ENCODE data around the gene TSNAXIP1.

TSNAXIP1 gene

DNA sequence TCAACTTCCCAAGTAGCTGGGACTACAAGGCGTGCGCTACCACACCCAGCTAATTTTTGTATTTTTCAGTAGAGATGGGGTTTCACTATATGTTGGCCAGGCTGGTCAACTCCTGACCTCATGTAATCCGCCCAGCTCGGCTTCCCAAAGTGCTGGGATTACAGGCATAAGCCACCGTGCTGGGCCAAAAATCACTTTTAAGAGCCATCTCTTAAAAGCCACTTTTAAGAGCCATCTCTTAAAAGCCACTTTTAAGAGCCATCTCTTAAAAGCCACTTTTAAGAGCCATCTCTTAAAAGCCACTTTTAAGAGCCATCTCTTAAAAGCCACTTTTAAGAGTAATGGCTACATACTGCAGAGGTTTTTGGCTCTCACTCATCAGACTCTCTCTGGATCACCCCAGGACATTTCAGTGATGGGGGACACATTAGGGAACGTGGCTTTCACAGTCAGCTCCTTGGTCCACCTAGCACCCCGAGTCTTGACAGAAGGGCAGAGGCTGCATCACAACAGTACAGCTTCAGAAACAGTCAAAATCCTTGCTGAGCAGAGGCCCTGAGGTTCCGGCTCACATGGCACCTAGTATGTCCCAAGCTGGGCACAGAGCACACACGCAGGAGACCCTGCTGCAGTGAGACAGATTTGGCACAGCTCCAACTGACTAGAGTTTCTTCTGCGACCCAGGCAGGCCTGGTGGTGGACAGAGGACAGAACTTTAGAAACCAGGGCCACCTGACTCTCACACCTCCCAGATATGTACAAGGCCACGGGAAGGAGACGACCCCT is 23.9 kb upstream of the TSNAXIP1 start:
- DNase-seq: no peak

DNA sequence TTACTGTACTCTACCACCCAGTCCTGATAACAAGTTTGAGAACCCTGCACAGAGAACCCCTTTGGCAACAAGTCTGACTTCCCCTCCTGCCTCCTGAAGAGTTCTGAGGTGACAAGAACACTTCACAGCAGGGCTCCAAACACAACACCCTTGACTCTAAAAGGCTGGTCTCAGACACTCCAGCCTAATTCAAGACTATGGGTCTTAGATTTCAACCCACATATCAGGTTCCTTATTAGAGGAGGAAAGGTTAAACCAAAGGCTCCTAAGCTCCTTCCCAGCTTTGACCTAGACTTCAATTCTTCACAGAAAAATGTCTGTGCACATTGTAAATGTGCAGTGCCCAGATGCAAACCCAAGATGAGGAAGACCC is 23.4 kb upstream of the TSNAXIP1 start:
- DNase-seq: no peak

DNA sequence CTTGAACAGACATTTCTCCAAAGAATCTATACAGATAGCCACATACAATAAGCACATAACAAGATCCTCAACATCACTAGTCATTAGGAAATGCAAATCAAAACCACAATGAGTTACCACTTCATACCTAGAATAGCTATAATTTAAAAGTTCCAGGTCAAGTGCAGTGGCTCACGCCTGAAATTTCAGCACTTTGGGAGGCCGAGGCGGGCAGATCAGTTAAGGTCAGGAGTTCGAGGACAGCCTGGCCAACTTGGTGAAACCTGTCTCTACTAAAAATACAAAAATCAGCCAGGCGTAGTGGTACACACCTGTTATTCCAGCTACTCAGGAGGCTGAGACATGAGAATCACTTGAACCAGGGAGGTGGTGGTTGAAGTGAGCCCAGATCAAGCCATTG is 20.2 kb upstream of the TSNAXIP1 start:
- no peak for DNase-seq

DNA sequence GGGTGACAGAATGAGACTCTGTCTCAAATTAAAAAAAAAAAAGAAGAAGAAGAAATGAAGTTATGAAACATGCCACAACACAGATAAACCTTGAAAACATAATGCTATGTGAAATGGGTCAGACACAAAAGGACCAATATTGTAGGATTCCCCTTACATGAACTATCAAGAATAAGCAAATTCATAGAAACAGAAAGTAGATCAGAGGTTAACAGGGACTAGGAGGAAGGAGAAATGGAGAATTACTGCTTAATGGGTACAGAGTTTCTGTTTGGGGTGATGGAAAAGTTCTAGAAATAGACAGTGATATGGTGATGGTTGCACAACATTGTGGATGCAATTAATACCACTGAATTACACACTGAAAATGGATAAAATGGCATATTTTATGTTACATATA is 16.6 kb upstream of the TSNAXIP1 start:
- DNase-seq: no peak

DNA sequence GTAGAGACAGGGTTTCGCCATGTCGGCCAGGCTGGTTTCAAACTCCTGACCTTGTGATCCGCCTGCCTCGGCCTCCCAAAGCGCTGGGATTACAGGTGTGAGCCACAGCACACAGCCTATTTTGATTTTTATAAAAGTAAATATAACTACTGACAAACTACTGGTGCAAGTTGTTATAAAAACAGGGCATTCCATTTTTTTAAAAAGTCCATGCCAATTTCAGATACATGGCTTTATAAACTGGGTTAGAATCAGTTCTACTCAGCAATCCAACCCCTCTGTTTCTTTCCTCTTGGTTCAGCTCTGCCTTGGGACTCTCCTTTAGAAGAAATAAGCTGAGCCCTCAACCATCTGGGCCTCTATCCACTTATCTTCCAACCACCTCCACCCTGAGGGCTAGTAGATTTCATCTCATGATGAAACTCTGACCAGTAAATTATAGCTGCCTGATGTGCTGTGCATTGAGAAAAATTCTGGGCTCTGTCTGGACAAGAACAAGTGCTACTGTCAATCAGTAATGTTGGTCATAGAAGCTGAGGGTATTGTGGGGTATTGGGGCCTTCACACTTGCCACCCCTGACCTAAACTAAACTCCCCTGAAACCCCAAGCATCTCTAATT is 10.5 kb upstream of the TSNAXIP1 start:
- no peak for DNase-seq

DNA sequence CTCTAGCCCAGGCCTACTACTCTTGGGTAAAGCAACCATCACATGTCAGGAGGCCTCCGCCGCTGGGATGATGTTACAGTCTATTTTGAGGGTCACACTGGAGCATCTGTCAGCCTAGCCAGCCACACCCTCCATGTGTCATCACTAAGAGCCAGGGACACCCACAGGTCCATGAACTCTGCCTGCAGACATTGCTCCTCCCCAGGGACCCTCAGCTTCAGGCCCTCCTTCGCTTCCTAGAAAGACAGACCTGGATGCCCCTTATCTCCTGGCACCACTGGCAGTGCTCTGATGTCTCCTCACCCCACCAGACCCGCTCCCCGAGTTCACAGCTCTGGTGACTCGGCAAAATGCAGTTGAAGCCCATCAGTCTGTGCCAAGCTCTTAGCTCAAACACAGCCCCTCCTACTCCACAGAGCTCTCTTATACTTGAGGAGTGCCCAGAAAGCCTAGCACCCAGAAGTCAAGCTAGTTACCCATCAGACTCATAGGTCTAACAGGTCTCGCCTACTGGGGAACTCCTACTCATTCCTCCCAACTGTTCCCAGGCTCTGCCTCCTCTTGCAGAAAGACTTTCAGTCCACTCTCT is 6.3 kb upstream of the TSNAXIP1 start:
- no peak for DNase-seq

DNA sequence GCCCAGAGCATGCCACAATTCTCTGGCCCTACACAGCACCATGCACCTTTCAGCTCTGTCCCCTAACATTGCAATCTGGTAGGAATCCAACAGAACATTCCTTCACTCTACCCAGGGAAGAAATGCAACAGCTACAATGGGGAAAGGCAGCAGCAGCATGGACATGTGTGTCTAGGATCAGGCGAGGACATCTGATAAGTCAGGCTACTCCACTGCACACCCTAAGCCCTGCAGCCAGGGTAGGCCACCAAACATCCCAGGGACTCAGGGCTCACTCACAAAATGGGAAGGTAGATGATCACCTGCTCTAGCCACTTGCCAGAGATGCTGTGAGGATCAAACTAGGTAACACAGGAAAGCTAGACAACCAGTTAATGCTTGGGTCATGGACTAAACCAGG is 5.4 kb upstream of the TSNAXIP1 start:
- DNase-seq: no peak

DNA sequence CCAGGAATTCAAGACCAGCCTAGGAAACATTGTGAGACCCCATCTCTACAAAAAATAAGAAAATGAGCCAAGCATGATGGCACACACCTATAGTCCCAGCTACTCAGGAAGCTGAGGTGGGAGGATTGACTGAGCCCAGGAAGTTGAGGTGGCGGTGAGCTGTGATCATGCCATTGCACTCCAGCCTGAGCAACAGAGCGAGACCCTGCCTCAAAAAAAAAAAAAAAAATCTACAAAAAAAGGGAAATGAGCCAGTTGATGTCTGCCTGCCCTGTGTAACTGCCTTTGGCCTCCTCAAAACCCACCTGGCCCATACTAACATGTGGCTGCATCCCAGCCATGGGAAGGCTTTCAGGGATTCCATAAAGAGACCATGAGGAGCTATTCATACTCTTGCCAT is 4.8 kb upstream of the TSNAXIP1 start:
- DNase-seq: no peak

DNA sequence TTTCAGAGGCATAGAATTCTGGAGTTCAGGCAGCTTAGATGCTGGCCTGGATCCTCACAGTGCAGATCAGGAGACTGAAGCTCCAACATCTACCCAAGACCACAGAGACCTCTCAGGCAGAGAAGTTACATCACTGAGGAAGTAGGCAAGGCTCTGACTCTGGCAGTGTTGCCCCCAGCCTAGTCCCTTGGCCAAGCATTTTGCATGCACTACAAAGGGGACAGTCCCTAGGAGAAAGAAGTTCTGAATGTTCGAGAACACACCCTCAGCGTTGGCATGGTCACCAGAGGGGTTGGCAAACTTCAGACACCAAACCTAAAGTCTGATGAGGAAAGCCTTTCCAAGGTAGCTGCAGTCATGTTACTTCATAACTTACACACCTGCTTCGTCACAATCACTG is 2.8 kb upstream of the TSNAXIP1 start:
- no peak for DNase-seq

DNA sequence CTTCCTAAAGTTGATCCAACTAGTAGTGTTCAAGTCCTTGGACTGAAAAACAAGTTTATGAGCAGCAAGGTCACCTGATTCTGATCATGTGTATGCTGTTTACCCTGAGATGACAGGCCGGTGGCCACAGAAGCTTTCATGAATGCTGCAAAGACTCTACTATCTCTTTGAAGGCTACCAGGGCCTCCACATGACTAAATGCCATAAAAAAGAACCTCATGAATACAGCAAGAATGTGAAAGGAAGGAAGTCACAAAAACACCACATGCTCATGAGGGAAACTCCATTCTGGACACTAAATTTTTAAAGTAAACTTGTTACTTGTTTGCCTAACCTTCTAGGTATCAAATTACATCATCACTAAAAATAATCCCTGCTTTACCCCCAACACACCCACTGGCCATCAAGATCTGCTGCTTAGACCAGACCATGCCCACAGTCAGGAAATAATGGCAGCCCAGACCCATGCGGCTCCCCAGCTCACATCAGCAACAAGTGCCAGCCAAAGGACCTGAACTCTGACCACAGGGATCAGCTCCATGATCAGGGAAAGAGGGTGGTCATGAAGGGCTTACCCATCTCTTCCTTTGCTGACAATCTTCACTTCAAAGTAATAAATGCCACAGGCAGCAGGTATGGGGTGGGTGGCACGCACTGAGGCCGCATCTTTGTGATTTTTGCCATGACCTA is 1.7 kb upstream of the TSNAXIP1 start:
- no peak for DNase-seq

DNA sequence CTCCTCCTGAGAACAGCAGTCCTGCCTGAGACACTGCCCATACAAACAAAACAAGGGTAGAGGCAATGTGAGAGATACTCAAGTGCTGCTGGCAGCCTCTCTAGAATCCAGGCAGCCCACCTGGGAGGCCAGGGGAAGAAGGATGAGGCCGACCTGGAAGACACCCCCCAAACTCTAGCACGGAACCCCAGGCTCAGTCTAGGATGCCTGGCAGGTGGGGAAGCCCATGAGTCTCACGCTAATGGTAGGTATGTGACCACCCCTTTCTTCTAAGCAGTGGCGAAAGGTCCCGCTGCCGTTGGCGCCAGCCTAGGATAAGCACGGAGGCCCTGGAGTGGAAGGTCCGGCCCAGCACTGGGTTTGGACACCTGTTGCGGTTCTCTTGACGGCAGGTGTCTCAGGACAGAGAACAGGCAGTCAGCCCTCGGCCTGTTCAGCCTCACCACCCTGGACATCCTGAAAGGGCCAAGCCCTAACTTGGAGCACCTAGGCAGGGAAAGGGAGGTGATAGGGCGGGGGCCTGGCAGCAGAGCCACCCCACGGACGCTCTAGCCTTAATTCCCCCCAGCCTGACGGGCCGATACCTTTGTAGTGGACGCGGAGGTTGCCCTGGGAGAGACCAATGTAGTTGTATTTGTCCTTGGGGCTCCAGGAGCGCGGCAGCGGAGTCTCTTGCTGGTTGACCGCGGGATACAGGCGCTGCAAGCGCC is 816 bp upstream of the TSNAXIP1 start:
- no peak for DNase-seq

DNA sequence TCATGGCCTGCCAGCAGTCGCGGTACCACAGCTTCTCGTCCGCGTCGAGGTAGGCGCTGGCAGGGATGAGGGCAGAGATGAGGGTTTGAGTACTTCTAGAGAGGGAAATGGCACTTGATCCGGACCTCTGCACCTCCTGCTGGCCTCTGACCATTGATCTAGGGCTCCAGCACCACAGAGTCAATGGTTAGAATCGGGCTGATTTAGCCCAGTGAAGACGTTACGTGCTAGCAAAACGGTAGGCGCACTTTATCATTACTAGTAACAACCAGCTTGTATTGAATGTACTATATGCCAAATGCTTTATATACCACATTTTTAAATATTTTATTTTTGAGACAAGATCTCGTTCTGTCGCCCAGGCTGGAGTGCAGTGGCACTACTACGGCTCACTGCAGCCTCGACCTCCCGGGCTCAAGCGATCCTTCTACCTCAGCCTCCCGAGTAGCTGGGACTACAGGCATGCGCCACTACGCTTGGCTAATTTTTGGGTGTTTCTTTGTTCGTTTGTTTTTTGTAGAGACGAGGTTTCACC is 526 bp downstream of the TSNAXIP1 start:
- no peak for DNase-seq

DNA sequence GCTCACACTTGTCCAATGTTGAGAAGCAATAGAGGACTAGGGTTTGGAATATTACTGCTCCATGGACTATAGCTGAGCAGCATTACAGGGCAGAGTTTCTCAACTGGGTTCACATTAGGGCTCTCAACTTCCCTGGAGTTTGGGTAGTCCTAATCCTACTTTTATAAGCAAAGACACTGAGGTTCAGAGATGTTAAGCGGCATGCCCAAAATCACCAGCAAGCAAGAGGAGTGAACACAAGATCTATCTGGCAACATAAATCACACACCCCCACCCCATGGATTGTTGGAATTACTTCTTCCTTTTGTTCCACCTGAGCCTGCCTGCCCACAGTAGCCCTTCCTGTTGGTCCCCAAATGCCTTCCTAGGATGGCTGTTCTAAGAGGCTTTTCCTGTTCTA is 5.2 kb downstream of the TSNAXIP1 start:
- no peak for DNase-seq

DNA sequence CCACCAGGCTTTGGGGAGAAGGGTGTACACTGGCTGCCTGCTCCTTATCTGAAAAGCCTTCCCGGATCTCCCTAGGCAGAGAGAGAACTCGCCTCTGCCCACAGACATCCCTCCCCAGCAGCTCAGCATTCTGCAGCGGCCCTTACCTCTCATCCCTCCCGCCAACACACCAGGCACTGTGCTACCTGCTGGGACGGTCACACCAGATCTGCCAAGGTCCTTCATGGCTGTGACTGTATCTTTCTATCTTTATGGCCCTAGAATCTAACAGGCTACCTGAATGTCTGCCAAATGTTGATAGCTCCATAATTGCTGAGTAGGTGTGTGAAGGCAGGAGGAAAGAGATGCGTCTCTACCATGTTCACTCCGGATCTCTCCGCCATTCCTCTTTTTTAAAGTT is 7.9 kb downstream of the TSNAXIP1 start:
- no peak for DNase-seq

DNA sequence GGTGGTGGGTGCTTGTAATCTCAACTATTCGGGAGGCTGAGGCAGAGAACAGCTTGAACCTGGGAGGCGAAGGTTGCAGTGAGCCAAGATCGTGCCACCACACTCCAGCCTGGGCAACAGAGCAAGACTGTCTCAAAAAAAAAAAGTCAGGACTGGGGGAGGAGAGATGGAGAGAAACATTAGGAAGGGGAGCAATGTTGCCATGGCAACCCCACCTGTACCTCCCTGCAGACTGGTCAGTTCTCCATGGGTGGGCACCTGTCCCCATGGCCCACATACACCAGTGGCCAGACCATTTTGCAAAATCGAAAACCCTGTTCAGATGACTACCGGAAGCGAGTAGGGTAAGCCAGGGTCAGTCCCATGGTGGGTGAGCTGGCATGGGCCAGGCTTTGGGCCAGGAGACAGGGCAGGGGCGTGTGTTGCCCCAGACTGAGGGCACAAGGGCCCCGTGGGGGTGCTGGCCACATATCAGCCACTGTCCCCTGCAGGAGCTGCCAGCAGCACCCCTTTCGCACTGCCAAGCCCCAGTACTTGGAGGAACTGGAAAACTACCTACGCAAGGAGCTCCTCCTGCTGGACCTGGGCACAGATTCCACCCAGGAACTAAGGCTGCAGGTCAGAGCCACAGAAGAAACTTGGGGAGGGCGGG is 14.0 kb downstream of the TSNAXIP1 start:
- no peak for DNase-seq

DNA sequence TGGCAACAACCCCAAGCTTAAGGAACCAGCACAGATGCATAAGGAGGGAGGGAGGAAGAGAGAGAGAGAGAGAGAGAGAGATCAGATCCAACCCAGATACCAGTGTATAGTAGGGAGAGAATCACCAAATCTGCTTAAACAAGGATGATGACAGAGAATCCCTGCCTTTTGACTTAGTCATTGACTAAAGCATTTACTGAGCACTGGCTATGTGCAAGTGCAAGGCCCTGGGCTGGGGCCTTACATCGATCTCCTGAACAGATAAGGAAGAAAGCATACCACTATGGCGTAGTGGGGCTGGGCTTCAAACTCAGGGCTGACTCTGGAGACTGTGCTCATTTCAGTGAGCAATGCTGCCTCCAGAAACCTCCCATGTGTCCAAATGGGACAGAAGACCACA is 15.8 kb downstream of the TSNAXIP1 start:
- no peak for DNase-seq

DNA sequence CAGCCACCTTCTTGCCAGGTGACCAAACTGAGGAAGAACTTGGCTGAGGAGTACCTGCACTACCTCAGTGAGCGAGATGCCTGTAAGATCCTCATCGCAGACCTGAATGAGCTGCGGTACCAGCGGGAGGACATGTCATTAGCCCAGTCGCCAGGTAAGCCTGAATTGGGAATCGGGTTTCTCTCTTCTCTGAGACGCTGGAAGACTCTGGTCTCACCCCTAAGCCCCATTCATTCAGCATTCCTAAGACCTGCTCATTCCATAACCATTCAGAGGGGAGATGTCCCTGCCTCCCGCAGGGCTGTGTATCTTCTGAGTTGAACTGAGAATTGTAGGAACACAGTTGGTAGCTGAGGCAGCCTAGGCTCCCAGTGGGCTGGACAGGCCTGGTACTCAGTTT is 18.4 kb downstream of the TSNAXIP1 start:
- no peak for DNase-seq

DNA sequence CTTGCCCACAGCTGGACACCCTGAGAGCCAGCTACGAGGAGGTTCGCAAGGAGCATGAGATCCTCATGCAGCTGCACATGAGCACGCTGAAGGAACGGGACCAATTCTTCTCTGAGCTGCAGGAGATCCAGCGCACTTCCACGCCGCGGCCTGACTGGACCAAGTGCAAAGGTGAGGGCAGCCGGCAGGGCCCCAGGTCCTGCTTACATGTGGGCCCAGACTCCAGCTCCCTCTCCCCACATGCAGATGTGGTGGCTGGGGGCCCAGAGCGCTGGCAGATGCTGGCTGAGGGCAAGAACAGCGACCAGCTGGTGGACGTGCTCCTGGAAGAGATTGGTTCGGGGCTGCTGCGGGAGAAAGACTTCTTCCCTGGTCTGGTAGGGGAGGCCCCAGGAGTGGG is 19.2 kb downstream of the TSNAXIP1 start:
- no peak for DNase-seq

DNA sequence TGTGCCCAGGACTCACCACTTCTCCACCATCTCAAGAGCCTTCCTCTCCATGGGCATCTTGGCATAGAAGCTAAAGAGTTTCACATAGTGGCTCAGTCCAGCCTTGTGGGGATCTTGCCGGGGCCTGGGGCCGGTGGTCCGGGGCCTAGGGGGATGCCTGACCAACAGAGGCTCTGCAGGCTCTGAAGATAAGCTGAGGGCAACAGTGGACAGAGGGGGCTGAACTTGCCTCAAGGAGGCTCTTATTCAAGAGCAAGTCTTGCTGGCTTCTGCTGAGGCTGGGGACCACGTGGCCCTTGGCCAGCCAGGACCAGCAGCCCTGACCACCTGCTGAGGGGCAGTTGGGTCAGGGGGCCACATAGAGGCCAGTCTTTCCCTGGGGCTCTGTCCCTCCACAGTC is 22.0 kb downstream of the TSNAXIP1 start:
- no peak for DNase-seq

DNA sequence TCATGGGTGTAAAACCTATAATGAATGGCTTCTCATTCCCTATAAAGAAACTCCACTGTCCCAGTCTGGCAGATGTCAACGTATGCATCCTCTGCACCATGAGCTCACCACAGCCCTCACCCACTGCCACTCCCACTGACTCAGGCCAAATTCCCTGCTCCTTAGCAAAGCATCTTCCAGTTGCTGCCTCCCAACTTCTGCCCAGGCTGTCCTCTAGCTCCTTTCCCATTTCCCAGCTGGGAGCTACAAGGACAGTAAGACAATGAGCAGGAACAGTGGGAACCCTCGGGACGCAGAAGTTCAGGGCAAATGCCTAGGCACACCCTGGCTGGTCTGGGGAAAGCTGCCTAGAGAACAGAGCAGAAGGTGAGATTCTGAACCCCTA is 26.3 kb downstream of the TSNAXIP1 start:
- DNase-seq: no peak

DNA sequence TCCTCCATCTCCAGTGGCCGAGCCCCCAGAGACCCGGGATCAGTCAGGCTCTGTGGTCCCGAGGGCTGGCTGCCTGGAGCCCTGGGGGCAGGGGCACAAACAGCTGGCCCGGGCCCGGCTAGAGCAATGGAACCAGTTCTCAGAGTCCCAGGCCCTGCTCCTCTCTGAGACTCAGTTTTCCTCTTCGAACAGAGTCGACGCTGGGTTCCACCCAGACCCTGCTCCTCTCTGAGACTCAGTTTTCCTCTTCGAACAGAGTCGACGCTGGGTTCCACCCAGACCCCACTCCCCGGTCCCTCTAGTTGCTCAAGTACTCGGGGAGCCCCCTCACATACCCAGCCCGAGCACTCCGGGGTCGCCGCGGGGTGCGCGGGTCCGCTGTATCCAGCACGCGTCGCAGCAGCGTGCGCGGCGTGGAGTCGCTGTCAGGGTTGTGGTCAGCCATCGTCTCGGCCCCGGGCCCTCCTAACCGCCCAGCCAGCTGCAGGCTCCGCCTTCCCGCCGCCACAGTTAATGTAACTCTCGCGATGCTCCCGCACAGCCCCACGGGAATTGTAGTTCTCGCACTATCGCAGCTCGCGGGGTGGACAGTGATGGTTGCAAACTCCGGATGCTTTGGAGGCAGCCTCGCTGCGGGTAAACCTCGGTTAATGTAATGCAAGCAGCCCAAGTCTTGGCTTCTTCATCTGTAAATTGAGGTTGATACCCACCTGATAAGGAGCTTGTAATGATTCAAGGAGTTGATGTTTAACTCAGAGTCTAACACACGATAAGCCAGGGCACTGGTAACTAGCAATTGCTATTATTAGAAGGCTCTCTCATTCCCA is 26.9 kb downstream of the TSNAXIP1 start:
- DNase-seq: peak; percentile 92

DNA sequence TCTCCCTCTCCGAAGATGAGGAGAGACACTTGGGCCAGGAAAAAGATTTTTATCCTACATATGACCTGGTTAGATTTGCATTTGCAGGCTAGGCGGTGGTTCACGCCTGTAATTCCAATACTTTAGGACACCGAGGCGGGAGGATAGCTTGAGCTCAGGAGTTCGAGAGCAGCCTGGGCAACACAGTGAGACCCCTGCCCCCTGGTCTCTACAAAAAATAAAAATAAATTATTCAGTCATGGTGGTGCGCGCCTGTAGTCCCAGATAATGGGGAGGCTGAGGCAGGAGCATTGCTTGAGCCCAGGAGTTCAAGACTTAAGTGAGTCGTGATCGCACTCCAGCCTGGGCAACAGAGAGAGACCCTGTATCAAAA is 27.5 kb downstream of the TSNAXIP1 start:
- no peak for DNase-seq
